Hepatocyte (in vitro differentiated cells): ENCODE results near the gene NRARP. TPM values are rescaled to one million over a fixed set of nuclear protein-coding genes. Genes with fewer than 3 reads are reported as not detected.

Experiments
- DNase-seq: peaks from one replicate; pipeline ENCODE4 v3.0.0-alpha.2; 2016; ENCODE audit warnings: low spot score
- H2AFZ ChIP-seq: fragments of 200-600 bp; sonication (generic); 2 replicates; pipeline ENCODE4 v1.6.0; 2016; ENCODE audit warnings: antibody characterized with exemption, mild to moderate bottlenecking
- H3K27ac ChIP-seq: fragments of 200-600 bp; sonication (generic); 2 replicates; pipeline ENCODE4 v1.5.1; 2016; ENCODE audit warnings: mild to moderate bottlenecking
- H3K27me3 ChIP-seq: fragments of 200-600 bp; sonication (generic); 2 replicates; pipeline ENCODE4 v1.6.1; 2016
- H3K36me3 ChIP-seq: fragments of 200-600 bp; sonication (generic); replicated peaks from 2 replicates; pipeline ENCODE4 v1.5.1; 2016; ENCODE audit warnings: low read depth; ENCODE audit not compliant: insufficient read depth
- H3K4me1 ChIP-seq: fragments of 200-600 bp; sonication (generic); 2 replicates; pipeline ENCODE4 v1.5.1; 2016; ENCODE audit warnings: mild to moderate bottlenecking, moderate library complexity; ENCODE audit not compliant: insufficient read depth
- H3K4me2 ChIP-seq: fragments of 200-600 bp; sonication (generic); 2 replicates; pipeline ENCODE4 v1.6.0; 2016
- H3K4me3 ChIP-seq: fragments of 200-600 bp; sonication (generic); 2 replicates; pipeline ENCODE4 v1.5.1; 2016; ENCODE audit warnings: mild to moderate bottlenecking
- H3K79me2 ChIP-seq: fragments of 200-600 bp; sonication (generic); 2 replicates; pipeline ENCODE4 v1.6.0; 2017; ENCODE audit warnings: mild to moderate bottlenecking
- H3K9me2 ChIP-seq: fragments of 200-600 bp; sonication (generic); replicated peaks from 2 replicates; pipeline ENCODE4 v1.6.0; 2017; ENCODE audit warnings: mild to moderate bottlenecking; ENCODE audit not compliant: insufficient read depth
- H3K9me3 ChIP-seq: fragments of 200-600 bp; sonication (generic); 2 replicates; pipeline ENCODE4 v1.5.1; 2016; ENCODE audit warnings: low read depth, mild to moderate bottlenecking
- H4K20me1 ChIP-seq: fragments of 200-600 bp; sonication (generic); 2 replicates; pipeline ENCODE4 v1.6.0; 2016; ENCODE audit warnings: mild to moderate bottlenecking; ENCODE audit not compliant: insufficient read depth, poor library complexity, severe bottlenecking
- CTCF ChIP-seq: fragments of 200-600 bp; sonication (generic); IDR thresholded peaks from 2 replicates; pipeline ENCODE4 v1.5.1; 2016; ENCODE audit warnings: antibody characterized with exemption, mild to moderate bottlenecking; ENCODE audit not compliant: poor library complexity
- EZH2 ChIP-seq: fragments of 200-600 bp; sonication (generic); IDR thresholded peaks from 2 replicates; pipeline ENCODE4 v1.6.1; 2016; ENCODE audit warnings: antibody characterized with exemption, mild to moderate bottlenecking, borderline replicate concordance
- EZH2phosphoT487 ChIP-seq: fragments of 200-600 bp; sonication (generic); IDR thresholded peaks from one replicate; pipeline ENCODE4 v1.6.1; 2018; ENCODE audit warnings: antibody characterized with exemption, mild to moderate bottlenecking, low read depth, moderate library complexity; ENCODE audit not compliant: unreplicated experiment, severe bottlenecking
- WGBS: methylation state at CpG from one replicate; pipeline ENCODE4 v1.1.6; 2016; ENCODE audit warnings: low lambda C conversion rate; ENCODE audit errors: missing lambda C conversion rate; 5-methylcytosine and 5-hydroxymethylcytosine counted together
- polyA plus RNA-seq: library from polyadenylated mRNA; unstranded; fragments of >200 nt; fragmentation: Nextera tagmentation; extraction: Ambion mirVana; gene quantifications from 2 replicates; pipeline ENCODE4 v1.2.1, GENCODE V29; 2016
- total RNA-seq: library from RNA; depleted of rRNA; stranded (reverse); fragments of >200 nt; gene quantifications from 2 replicates; pipeline ENCODE4 v1.2.3, GENCODE V29; 2014

The NRARP gene
- total and polyA plus RNA-seq, 2 experiments from 2014 or later = 5.3 to 18.7 TPM

DNA sequence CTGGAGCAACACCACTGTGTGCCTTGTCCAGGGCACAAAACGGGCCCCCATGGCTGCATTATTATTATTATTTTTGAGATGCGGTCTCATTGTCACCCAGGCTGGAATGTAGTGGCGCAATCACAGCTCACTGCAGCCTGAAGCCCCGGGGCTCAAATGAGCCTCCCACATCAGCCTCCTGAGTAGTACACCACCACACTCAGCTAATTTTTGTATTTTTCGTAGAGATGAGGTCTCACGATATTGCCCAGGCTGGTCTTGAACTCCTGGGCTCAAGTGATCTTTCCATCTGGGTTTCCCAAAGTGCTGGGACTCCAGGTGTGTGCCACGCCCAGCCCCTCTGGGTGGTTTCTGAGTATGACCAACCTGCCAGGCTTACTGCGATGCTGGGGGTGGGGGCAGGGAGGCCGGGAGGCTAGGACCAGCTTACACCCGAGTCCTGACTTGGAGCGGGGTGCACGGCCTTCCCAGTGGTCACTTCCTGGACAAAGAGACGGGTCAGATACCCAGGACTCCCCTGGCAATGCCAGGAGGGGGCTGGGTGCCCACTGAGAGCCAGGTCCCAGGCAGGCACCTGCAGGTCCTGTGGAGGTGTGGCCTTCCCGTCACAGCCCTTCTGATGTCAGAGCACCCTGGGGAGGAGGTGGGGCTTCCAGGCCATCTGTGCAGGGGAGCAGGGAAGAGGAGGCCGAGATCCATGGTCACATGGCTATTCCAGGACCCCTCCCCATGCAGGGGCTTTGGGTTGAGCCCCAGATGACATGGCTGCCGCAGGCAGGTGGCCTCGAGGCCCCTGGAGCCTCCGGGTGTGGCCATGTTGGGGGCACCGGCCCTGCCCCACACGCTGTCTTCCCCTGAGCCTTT is 8.3 kb upstream of the NRARP start:
- Histone ChIP-seq H3K27me3 (no peaks in the 10 kb centered on the region), H3K9me3 (no peaks in the 10 kb centered on the region), H2AFZ (no peak overlapping the region), H3K4me2 (no peak overlapping the region), H3K4me3 (no peak overlapping the region), H4K20me1 (no peaks in the 10 kb centered on the region), H3K27ac (peak overlapping the region; percentile 75), H3K4me1 (peaks cover 43% of the 10 kb centered on the region), H3K79me2 (no peaks in the 10 kb centered on the region), H3K9me2 (no peaks in the 10 kb centered on the region), H3K36me3 (no peaks in the 10 kb centered on the region)
- 90% methylated on average over 20 of the region's 20 CpGs for WGBS
- peak; percentile 29 for DNase-seq
- TF ChIP-seq EZH2 = no peak
- no peak for TF ChIP-seq CTCF
- TF ChIP-seq EZH2phosphoT487 = no peak

GRCh38 chr9:137309368-137310188 is 7.5 kb upstream of the NRARP start:
- TF ChIP-seq EZH2phosphoT487 (no peak), EZH2 (no peak), CTCF (no peak)
- no peak for DNase-seq
- no peaks in the 10 kb centered on the region for H4K20me1 ChIP-seq
- H3K36me3 ChIP-seq = no peaks in the 10 kb centered on the region
- no peak overlapping the region for H3K4me2 ChIP-seq
- H3K4me3 ChIP-seq = no peak overlapping the region
- H3K9me3 ChIP-seq = no peaks in the 10 kb centered on the region
- H3K4me1 ChIP-seq = peaks cover 35% of the 10 kb centered on the region
- H3K9me2 ChIP-seq = no peaks in the 10 kb centered on the region
- 92% methylated on average over 15 of the region's 15 CpGs for WGBS
- H3K27me3 ChIP-seq = no peaks in the 10 kb centered on the region
- no peak overlapping the region for H3K27ac ChIP-seq
- no peak overlapping the region for H2AFZ ChIP-seq
- no peaks in the 10 kb centered on the region for H3K79me2 ChIP-seq

GRCh38 chr9:137308057-137308619 is 6.1 kb upstream of the NRARP start:
- Histone ChIP-seq H3K4me1 (peaks cover 23% of the 10 kb centered on the region), H3K4me3 (no peak overlapping the region), H3K9me3 (no peaks in the 10 kb centered on the region), H3K9me2 (no peaks in the 10 kb centered on the region), H3K4me2 (no peak overlapping the region), H3K36me3 (no peaks in the 10 kb centered on the region), H3K79me2 (no peaks in the 10 kb centered on the region), H3K27ac (no peak overlapping the region), H2AFZ (no peak overlapping the region), H3K27me3 (no peaks in the 10 kb centered on the region), H4K20me1 (no peaks in the 10 kb centered on the region)
- DNase-seq = peak; percentile 26
- TF ChIP-seq CTCF = no peak
- no peak for TF ChIP-seq EZH2phosphoT487
- TF ChIP-seq EZH2 = no peak
- 56% methylated on average over 17 of the region's 20 CpGs for WGBS
